HG03039 (cell line): Measurements from ENCODE around the gene BOLA2.
"Not testable (repeated sequence)": the region's sequence is repeated elsewhere in the genome, so short reads cannot be mapped to it uniquely, and the experiment has no call there.

Source experiments
- ATAC-seq: cut with Tn5 transposase; IDR thresholded peaks from one replicate; pipeline ENCODE4 v1.9.1; 2021; ENCODE audit warnings: mild to moderate bottlenecking, moderate library complexity; ENCODE audit not compliant: unreplicated experiment

Gene BOLA2

DNA sequence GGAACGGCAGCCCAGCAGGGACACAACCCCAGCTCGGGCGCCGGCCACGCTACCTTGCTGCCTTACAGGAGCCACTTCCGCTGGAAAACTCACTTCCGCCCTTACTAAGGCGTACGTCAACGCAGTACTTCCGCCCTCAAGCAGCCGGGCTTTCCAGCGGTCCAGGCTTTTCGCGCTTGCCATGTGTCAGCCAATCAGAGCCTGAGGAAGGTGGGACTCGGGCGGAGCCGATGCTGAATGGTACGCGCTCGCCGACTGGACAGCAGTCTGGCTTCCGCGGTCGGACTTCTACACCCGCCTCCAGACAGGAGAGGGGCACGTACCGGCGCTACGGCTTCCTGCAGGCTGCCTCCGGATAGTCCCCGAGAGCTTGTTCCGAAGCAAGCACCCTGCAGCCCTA lies at the start of gene BOLA2, which contains the start of gene SLX1B:
TSS of gene BOLA2 (minus strand) at position 83 of the 400 bp plus-strand sequence. CDS start 98 bp downstream, outside the sequence.
TSS of gene SLX1B (plus strand) at position 265 of the 400 bp plus-strand sequence.
- peak; percentile 82 for ATAC-seq

DNA sequence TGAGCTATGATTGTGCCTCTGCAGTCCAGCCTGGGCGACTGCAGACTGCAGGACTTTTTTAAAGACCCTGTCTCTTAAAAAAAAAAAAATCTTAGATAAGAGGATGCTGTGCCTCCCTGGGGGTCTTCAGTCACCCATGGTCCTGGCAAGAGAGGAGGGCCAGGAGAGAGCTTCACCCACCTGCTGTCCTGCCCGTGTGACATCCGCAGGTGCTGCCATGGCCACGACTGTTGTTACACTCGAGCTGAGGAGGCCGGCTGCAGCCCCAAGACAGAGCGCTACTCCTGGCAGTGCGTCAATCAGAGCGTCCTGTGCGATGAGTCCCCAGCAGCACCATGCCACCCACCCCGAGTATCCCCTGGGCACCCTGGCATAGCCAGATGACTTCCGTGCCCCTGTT lies 28.1 kb upstream of the BOLA2 start:
- ATAC-seq = not testable (repeated sequence)

DNA sequence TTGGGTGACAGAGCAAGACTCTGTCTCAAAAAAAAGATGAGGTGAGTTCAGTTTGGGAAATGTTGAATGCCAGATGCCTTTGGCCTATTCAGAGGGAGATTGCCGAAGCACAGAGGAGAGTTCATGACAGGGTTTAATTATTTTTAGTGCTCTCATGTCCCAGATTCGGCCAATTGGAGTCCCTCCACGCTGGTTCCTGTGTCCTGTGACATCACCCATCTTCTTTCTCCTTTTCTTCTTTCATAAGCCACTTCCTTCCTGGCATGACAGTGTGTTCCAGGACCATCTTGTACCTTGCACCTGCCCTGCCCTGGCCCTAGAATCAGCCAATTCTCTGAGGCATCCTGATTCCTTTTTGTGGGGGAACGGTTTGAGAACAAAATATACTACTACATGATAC lies 17.9 kb upstream of the BOLA2 start:
- not testable (repeated sequence) for ATAC-seq

DNA sequence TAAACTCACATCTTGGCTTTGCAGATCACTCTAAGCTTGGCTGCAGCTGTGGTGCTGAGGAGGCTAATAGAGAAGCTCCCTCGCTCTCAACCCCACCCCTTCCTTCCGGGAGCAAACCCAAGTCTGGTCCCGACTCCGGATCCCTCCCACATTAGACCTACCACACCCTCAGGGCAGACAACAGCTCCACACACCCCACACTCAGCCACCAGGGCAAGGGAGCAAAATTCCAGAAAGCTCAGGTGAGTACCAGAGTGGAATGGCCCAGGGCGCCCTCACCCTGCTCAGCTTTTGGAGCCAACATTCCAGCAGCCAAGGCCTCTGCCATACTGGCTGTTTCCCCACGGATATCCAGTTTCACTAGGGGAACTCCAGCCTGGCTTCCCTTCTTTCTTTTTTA lies 15.5 kb upstream of the BOLA2 start:
- ATAC-seq = not testable (repeated sequence)

DNA sequence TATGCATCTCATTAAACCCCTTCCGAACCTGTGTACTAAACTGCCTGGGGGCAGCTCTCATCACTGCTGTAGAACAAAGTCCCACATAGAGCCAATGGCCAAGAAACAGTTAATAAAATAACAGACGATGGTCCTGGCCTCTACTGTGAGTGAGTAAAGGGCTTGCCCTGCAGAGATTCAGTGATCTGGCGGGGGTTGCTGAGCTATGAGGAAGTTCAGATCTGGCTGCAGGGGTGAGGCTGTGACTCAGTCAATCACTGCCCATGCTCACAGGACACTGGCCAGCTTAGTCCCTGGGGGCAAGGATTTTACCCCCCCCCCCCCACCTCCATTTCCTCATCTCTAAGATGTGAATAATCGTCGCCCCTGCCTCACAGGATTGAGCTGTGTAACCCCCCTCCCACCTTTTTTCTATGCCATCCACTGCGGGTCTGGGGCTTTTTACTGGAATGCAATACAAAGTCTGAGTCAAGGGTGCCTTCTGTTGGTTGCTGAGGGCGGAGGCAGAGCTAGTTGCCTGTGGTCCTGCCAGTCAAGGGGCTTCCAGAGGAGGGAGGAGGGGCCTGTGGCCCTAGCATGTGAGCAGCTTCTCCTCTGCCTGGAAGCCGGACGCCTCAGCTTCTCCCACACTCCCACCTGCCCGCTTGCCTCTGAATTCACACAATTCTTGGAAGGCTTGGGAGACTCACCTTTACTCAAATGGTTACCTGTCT lies 13.7 kb upstream of the BOLA2 start:
- not testable (repeated sequence) for ATAC-seq

DNA sequence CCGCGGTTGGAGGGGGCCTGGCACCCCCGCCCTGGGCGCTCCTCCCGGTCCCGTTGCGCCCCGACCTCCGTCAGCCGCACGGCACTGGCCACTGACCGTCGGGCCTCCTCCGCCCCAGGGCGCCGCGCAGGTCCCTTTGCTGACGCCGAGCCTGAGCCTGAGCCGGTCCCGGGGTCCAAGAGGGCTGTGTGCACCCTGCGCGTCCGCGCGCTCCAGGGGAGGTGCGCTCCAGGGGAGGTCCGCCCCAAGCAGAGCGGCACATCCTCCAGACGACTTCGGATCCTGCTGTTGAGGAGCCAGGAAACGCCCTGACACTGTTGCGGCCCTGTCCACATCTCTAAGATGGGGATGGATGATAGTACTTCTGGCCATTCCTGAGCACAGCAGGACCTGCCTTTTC lies 12.8 kb upstream of the BOLA2 start:
- not testable (repeated sequence) for ATAC-seq

DNA sequence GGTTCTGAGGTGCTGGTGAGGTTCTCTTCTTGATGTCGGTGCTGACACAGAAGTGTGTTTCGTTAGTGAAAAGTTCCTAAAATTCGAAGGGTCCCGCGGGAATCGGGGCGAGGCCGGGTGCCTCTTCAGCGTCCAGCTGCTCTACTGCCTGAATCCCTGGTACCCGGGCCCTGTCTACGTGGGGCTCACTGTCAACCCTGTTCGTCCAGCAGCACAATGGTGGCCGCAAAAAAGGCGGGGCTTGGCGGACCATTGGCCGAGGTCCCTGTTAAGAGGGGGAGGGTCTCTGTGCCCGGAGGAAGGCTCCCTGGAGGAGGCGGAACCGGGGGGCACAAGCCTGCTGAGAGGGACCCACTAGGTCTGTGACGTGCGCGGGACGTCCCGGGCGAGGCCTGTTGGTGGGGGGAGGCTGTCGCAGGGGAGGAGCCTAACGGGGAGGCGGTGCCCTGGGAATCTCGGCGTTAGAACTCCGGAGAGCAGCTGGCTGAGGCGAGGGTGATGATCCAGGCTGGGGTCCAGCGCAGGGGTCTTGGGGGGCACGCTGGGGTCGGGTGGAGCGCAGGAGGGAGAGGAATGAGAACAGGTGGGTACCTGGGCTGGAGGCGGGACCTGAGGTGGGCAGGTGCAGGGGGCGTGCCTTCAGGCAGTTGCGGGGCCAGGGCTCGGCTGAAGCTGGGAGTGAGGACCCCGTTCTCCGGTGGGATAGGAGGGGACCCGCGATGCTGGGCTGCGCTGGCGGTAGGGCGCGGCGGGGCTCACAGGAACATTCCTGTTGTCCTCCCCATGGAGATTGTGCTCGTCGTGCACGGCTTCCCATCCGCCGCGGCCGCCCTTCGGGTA lies 12.1 kb upstream of the BOLA2 start:
- not testable (repeated sequence) for ATAC-seq

DNA sequence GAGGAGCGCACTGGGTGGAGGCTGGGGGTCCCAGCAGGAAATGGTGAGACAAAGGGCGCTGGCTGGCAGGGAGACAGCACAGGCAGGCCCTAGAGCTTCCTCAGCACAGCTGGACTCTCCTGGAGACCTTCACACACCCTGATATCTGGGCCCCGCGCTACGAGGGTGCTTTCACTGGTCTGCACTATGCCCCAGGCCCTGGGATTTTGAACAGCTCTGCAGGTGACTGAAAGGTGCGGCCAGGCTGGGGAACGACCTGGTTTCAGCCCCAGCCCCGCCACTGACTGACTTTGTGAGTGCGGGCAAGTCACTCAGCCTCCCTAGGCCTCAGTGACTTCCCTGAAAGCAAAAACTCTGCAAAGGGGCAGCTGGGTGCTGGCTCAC lies 6.5 kb upstream of the BOLA2 start:
- ATAC-seq = not testable (repeated sequence)

DNA sequence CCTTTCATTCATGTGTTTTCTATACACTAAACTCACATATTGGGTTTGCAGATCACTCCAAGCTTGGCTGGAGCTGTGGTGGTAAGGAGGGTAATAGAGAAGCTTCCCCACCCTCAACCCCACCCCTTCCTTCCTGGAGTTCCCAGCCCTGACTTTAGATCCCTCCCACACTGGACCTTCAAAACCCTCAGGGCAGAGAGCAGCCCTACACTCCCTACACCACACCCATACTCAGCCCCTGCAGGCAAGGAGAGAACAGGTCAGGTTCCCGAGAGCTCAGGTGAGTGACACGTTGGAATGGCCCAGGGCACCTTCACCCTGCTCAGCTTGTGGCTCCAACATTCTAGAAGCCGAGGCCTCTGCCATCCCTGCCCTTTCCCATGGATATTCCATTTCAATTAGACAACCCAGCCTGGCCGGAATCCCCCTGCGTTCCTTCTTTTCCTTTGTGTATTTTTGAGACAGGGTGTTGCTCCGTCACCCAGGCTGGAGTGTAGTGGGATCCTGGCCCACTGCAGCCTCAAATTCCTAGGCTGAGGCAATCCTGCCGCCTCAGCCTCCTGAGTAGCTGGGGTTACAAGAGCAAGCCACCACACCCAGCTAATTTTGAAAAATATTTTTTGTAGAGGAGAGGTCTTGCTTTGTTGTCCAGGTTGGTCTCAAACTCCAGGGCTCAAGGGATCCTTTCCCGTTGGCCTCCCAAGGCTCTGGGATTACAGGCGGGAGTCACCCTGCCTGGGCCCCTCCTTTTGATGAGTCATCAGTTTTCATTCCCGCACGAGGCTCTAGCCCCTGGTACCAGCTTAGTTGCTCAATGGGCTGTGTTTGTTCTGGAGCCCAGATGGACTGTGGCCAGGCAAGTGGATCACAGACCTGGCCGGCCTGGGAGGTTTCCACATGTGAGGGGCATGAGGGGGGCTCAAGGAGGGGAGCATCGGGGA lies 5.8 kb upstream of the BOLA2 start, which contains the start of gene SULT1A4:
TSS of gene SULT1A4 (plus strand) at position 208 of the 941 bp plus-strand sequence. CDS start 1,473 bp downstream, outside the sequence.
- not testable (repeated sequence) for ATAC-seq

DNA sequence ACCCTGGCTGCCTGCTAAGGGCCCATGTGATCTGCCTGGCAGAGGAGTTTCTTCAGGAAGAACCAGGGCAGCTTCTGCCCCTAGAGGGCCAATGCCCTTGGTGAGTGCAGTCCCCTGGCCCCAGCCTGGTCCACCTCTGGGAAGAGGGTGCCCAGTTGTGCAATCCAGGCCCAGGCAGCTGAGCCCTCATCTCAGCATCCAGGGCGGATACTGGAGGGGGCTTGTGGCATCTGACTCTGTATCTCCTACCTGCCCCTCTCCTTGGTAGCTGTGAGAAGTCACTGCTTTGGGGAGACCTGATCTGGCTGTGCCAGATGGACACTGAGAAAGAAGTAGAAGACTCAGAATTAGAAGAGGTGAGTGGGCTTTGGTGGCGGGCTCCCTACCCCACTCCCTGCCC lies 3.5 kb upstream of the BOLA2 start:
- ATAC-seq = not testable (repeated sequence)

DNA sequence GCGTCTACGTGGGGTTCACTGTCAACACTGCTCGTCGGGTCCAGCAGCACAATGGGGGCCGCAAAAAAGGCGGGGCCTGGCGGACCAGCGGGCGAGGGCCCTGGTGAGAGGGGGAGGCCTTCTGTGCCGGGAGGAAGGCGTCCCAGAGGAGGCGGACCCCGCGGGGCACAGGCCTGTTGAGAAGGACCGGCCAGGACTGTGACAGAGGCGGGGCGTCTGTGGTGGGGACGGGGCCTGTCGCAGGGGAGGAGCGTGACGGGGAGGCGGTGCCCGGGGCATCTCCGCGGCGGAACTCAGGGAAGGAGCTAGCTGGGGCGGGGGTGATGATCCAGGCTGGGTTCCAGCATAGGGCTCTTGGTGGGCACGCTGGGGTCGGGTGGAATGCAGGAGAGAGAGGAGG lies 677 bp upstream of the BOLA2 start:
- ATAC-seq = peak; percentile 42

DNA sequence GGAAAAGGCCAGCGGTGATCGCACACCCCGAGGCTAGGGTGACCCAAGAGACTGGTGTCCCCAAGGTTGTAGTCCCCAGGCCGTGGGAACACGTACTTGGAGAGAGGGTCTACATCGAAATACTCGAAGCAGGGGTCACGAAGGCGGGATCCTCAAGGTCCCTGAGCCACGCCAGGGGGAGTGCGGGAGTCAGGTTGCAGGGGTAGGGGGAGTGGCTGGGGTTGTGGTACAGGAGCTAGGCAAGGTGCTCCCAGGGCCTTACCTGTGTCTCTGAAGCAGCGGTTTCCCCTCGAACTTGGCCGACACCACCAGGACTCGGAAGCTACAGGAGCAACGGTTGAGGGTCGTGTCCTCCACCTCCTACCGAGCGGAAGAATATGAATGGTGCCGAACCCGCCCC lies 397 bp downstream of the BOLA2 start:
- ATAC-seq = not testable (repeated sequence)

DNA sequence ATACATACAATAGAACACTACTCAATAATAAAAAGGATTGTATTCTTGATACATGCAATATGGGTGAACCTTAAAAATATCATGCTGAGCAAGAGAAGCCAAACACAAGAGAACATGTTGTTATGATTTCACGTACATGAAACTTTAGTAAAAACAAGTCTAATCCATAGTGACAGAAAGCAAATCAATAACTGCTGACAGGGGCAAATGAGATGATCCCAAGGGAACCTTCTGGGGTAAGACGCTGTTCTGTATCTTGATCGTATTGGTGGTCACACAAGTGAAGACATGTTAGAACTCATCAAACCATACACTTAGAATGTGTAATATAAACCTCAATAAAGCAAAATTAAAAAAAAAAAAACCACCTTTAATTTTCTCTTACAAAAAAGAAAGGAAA lies 28.8 kb downstream of the BOLA2 start:
- ATAC-seq = not testable (repeated sequence)

DNA sequence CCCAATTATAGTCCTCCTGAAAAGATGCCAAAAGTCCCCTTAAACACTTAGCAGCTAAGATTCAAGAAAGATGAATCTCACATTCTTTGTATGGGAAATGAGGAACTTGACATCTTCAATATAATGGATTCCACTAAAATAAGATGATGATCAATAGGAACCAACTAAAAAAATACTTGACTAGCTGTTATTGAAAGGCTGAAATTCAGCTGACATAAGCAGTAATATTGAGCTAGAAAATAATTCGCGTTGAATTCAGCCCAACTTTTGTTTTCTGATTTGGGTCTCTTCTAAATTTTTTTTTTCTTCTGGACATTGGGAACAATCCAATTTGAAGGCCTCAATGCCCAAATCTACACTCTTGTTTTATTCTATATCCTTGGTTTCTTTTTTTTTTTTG lies 30.6 kb downstream of the BOLA2 start:
- not testable (repeated sequence) for ATAC-seq

DNA sequence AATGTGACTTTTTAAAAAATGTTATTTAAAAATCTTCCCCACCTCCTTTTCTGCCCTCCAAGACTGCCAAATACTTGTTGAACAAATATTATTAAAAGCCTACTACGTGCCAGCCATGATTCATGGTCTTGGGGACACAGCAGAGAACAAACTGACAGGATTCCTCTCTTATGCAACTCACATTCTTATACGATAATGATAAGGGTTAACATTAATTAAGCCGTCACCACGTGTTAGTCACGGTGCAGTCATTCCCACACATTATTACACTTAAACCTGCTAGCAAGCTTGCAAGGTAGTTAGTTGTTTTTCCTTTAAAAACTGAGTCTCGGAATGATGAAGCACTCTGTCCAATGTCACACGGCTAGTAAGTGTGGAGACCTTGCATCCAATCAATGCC lies 48.9 kb downstream of the BOLA2 start:
- ATAC-seq = not testable (repeated sequence)
